SU-DHL-6 (cell line): ENCODE measurements around the gene TXNRD3.

Experiments
- CTCF ChIP-seq: fragments of 200-600 bp; sonication (generic); IDR thresholded peaks from one replicate; pipeline ENCODE4 v1.5.1; 2017; ENCODE audit warnings: antibody characterized with exemption, mild to moderate bottlenecking, low read length, moderate library complexity; ENCODE audit not compliant: insufficient read depth, poor library complexity, severe bottlenecking
- EZH2phosphoT487 ChIP-seq: fragments of 200-600 bp; sonication (generic), shearing (Covaris generic); conservative IDR thresholded peaks from 2 replicates; pipeline ENCODE4 v1.6.1; 2018; ENCODE audit warnings: mild to moderate bottlenecking, antibody characterized with exemption, low read length, moderate library complexity, mixed read lengths

- TF ChIP-seq EZH2phosphoT487 (no peak), CTCF (no peak)
Observed at GRCh38 chr3:126654571-126655383, at the start of gene TXNRD3.
